Stimulated activated CD4-positive, alpha-beta T cell treated with anti-CD3 and anti-CD28 coated beads, Interleukin-2, amount 100 ng/mL, for 4 hours (primary cell): ENCODE results near the gene SRP14.
"Not testable (repeated sequence)": the region's sequence is repeated elsewhere in the genome, so short reads cannot be mapped to it uniquely, and the experiment has no call there.

Experiments
- DNase-seq: peaks from one replicate; pipeline ENCODE4 v3.0.0-alpha.2; 2020; ENCODE audit warnings: low read depth

Gene SRP14, protein sequence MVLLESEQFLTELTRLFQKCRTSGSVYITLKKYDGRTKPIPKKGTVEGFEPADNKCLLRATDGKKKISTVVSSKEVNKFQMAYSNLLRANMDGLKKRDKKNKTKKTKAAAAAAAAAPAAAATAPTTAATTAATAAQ

GRCh38 chr15:40038638-40039543, at the start of gene SRP14:
TSS of gene SRP14 (minus strand) at chr15:40039181. CDS start at chr15:40039116, 65 bp downstream.
- DNase-seq: peak; percentile 87

- DNase-seq: no peak
Observed at GRCh38 chr15:40087991-40088928, 49.3 kb upstream of the SRP14 start.

- no peak for DNase-seq
Observed at GRCh38 chr15:40087068-40087810, 48.3 kb upstream of the SRP14 start.

DNA sequence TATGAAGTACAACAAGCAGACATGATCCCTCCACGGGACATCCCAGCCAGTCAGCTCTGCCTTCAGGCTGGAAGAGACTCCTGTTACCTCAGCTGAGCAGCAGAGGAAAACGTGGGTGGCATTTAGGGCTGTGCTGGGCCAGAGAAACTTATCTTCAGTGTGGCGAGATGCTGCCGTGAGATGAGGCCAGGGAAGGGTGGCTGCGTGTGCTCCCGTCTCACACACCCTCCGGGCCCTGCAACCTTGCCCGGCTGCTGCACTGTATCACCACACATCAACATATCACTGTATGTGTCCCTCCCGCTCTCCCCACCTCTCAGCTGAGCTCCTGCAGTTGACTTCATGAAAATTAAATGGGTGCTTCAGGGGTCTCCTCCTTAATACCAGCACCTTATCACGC, 46.3 kb upstream of the SRP14 start:
- no peak for DNase-seq

GRCh38 chr15:40084650-40085049, 45.7 kb upstream of the SRP14 start:
- DNase-seq: no peak

GRCh38 chr15:40082195-40082883, 43.4 kb upstream of the SRP14 start:
- DNase-seq: no peak

GRCh38 chr15:40081691-40082194, 42.8 kb upstream of the SRP14 start:
- DNase-seq: no peak

DNA sequence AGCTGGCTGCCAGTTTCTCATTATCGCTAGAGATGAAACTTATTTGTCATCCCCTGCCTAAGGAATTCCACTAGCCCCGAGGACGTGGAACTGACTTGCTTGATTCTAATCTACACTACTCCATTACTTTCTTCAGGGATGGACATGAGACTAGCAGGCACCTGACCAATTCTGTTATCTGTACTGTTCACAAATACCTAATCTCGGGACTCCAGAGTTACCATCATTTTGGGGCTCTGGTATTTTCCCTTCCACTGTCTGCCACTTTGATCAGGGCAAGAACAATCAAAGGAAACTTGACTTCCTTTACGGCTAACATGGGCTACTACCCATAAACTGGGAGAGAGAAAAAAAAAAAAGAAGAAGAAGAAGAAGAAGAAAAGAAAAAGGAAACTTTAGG, 41.9 kb upstream of the SRP14 start:
- no peak for DNase-seq

- DNase-seq: no peak
Observed at GRCh38 chr15:40080104-40080503, 41.1 kb upstream of the SRP14 start.

DNA sequence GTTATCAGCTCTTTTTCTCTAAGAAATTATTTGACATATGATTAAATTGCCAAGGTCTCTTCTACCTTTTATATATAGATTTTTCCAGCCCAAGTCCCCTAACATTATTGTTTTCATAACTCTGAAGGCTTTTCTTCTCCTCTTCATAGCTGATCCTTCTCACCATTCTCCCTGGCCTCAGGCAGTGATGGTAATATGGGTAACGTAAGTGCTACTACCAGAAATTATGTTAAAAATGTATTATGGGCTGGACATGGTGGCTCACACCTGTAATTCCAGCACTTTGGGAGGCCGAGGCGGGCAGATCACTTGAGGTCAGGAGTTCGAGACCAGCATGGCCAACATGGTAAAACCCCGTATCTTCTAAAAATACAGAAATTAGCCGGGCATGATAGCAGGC, 40.5 kb upstream of the SRP14 start:
- DNase-seq: no peak

- no peak for DNase-seq
Observed at GRCh38 chr15:40075298-40076044, 36.5 kb upstream of the SRP14 start.

GRCh38 chr15:40074656-40075055, 35.7 kb upstream of the SRP14 start:
- not testable (repeated sequence) for DNase-seq

DNA sequence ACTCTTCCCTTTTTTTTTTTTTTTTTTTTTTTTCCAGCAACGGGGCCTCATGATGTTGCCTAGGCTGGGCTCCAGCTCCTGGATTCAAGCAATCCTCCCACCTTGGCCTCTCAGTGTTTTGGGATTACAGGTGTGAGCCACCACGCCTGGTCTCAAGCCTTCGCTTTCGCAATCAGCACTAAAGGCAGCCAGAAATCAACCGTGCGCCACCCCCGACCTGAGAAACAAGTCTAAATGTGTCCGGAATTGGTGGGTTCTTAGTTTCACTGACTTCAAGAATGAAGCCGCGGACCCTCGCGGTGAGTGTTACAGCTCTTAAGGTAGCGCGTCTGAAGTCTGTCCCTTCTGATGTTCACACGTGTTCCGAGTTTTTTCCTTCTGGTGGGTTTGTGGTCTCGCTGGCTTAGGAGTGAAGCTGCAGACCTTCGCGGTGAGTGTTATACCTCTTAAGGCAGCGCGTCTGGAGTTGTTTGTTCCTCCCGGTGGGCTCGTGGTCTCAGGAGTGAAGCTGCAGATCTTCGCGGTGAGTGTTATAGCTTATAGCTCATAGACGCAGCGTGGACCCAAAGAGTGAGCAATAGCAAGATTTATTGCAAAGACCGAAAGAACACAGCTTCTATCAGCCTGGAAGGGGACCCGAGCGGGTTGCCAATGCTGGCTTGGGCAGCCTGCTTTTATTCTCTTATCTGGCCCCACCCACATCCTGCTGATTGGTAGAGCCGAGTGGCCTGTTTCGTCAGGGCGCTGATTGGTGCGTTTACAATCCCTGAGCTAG, 34.9 kb upstream of the SRP14 start:
- not testable (repeated sequence) for DNase-seq

- no peak for DNase-seq
Observed at GRCh38 chr15:40072216-40072990, 33.4 kb upstream of the SRP14 start.

- DNase-seq: no peak
Observed at GRCh38 chr15:40070608-40071218, 31.7 kb upstream of the SRP14 start.

GRCh38 chr15:40070166-40070557, 31.2 kb upstream of the SRP14 start:
- DNase-seq: no peak

- DNase-seq: no peak
Observed at GRCh38 chr15:40069178-40070165, 30.5 kb upstream of the SRP14 start.
